Thyroid gland (tissue), 4 donors: ENCODE results near the gene HSPB8.

Experiments used
- POLR2A ChIP-seq, 2 donors: fragments of 450-650 bp; IDR thresholded peaks; one replicate each; pipeline ENCODE4 v1.6.1; 2017; ENCODE audit warnings: antibody characterized with exemption in 2 of 2, mild to moderate bottlenecking in 2 of 2, moderate library complexity in 1 of 2
- TF ChIP-seq, protein P1 (sequence below), 6 experiments: fragments of 200-600 bp in 3 of 6; fragments of 450-650 bp in 3 of 6; sonication (generic) in 3 of 6; IDR thresholded peaks; one replicate each; pipeline ENCODE4 v1.5.1; 2016 to 2019; ENCODE audit warnings: antibody characterized with exemption in 6 of 6, mild to moderate bottlenecking in 2 of 6, inconsistent platforms in 1 of 6, moderate library complexity in 1 of 6

DNA sequence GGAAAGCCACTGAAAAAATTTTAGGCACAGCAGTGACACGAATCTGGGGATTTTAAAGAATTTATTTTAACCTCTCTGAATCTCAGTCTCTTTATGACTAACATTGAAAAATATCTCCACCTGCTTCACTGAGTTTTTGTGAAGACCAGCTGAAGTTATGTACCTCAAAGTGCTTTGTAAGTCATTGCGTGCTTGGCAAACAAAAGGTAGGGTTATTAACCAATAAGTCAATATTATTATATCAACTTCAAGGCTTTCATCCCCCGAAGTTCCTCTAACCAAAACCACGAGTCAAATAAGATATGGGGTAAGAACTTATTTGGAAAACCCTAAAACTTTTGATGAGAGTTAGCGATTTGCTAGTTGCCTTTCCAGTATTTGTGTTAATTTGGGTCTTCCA, 62.3 kb downstream of the HSPB8 start:
- TF ChIP-seq POLR2A (IDR thresholded peaks at IDR 0.05), result no peak
- TF ChIP-seq, protein P1, sequence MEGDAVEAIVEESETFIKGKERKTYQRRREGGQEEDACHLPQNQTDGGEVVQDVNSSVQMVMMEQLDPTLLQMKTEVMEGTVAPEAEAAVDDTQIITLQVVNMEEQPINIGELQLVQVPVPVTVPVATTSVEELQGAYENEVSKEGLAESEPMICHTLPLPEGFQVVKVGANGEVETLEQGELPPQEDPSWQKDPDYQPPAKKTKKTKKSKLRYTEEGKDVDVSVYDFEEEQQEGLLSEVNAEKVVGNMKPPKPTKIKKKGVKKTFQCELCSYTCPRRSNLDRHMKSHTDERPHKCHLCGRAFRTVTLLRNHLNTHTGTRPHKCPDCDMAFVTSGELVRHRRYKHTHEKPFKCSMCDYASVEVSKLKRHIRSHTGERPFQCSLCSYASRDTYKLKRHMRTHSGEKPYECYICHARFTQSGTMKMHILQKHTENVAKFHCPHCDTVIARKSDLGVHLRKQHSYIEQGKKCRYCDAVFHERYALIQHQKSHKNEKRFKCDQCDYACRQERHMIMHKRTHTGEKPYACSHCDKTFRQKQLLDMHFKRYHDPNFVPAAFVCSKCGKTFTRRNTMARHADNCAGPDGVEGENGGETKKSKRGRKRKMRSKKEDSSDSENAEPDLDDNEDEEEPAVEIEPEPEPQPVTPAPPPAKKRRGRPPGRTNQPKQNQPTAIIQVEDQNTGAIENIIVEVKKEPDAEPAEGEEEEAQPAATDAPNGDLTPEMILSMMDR (IDR thresholded peaks at IDR 0.05), result no peak
